Esophagus squamous epithelium (tissue), 5 donors: ENCODE results near the gene PIN4. TPM values are rescaled to one million over a fixed set of nuclear protein-coding genes. Genes with fewer than 3 reads are reported as not detected.

ENCODE experiments used
- DNase-seq: peaks from one replicate; lab custom pipeline; 2025; lab: John Stamatoyannopoulos, UW
- H3K27ac ChIP-seq, 4 donors: fragments of 200-600 bp; sonication (generic); one replicate each; pipeline ENCODE4 v1.5.1; 2016 to 2019; ENCODE audit warnings: mild to moderate bottlenecking in 1 of 4
- H3K27me3 ChIP-seq, 4 donors: fragments of 200-600 bp; sonication (generic); 1 replicate in 3 of 4; 2 replicates in 1 of 4; pipeline versions ENCODE4 v1.5.1 to v1.6.0; 2017 to 2021; ENCODE audit warnings: antibody characterized with exemption in 1 of 4
- H3K36me3 ChIP-seq, 3 donors: fragments of 200-600 bp; sonication (generic); one replicate each; pipeline ENCODE4 v1.5.1; 2016 to 2019
- H3K4me1 ChIP-seq, 3 donors: fragments of 200-600 bp; sonication (generic); one replicate each; pipeline ENCODE4 v1.5.1; 2017 to 2019
- H3K4me3 ChIP-seq, 4 donors: fragments of 200-600 bp; sonication (generic); 1 replicate in 3 of 4; 2 replicates in 1 of 4; pipeline ENCODE4 v1.5.1; 2016 to 2019; ENCODE audit warnings: mild to moderate bottlenecking in 2 of 4, moderate library complexity in 1 of 4
- H3K9me3 ChIP-seq, 3 donors: fragments of 200-600 bp; sonication (generic); one replicate each; pipeline ENCODE4 v1.5.1; 2016 to 2019
- POLR2A ChIP-seq, 4 donors: fragments of 450-650 bp; IDR thresholded peaks; one replicate each; pipeline ENCODE4 v1.6.1; 2017; ENCODE audit warnings: antibody characterized with exemption in 4 of 4, mild to moderate bottlenecking in 4 of 4, moderate library complexity in 3 of 4
- WGBS, 2 donors: methylation state at CpG; one replicate each; pipeline ENCODE4 v1.1.5; 2018; 5-methylcytosine and 5-hydroxymethylcytosine counted together
- intact Hi-C: fragments of 100-400 bp; cut with DNase I; formaldehyde crosslinking; loops from one replicate; pipeline ENCODE4 v1.15.0; 2022
- total RNA-seq, 4 donors: library from RNA; depleted of rRNA; stranded (reverse); fragments of >200 nt; gene quantifications; one replicate each; pipeline ENCODE4 v1.1.0, GENCODE V29; 2016
- TF ChIP-seq, protein P1 (sequence below), 6 experiments: fragments of 450-650 bp in 4 of 6; fragments of 200-600 bp in 2 of 6; sonication (generic) in 2 of 6; IDR thresholded peaks; one replicate each; pipeline ENCODE4 v1.5.1; 2016 to 2019; ENCODE audit warnings: antibody characterized with exemption in 6 of 6, mild to moderate bottlenecking in 4 of 6, moderate library complexity in 4 of 6
- donor health status: DM: yes; HTN: yes; CAD: no.

The PIN4 gene
- total RNA-seq, 4 donors from 2014 or later: 4.7 to 15.1 (median 9.2) TPM

DNA sequence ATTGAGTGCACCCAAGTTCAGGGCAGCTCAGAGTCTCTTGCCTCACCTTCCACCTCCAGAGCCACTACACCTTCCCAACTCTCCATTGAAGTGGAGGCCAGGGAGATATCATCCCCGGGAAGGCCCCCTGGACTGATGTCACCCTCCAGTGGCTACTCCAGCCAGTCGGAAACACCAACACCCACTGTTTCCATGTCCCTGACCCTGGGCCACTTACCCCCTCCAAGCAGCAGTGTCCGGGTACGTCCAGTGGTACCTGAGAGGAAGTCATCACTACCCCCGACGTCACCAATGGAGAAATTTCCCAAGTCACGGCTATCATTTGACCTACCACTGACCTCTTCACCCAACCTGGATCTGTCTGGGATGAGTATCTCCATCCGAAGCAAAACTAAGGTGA, 42.0 kb upstream of the PIN4 start:
- DNase-seq: no peak
- 85% methylated on average over 3 of the region's 8 CpGs; no CpG with 5 or more reads in 1 of the 2 donors for WGBS, 2 donors
- Histone ChIP-seq H3K36me3 (peaks cover 0 to 6% (median 0%) of the 10 kb centered on the region in 3 donors), H3K4me3 (no peak overlapping the region), H3K4me1 (no peaks in the 10 kb centered on the region), H3K27ac (no peak overlapping the region), H3K9me3 (no peaks in the 10 kb centered on the region), H3K27me3 (peaks cover 0 to 2% (median 0%) of the 10 kb centered on the region in 4 donors)
- TF ChIP-seq, protein P1, sequence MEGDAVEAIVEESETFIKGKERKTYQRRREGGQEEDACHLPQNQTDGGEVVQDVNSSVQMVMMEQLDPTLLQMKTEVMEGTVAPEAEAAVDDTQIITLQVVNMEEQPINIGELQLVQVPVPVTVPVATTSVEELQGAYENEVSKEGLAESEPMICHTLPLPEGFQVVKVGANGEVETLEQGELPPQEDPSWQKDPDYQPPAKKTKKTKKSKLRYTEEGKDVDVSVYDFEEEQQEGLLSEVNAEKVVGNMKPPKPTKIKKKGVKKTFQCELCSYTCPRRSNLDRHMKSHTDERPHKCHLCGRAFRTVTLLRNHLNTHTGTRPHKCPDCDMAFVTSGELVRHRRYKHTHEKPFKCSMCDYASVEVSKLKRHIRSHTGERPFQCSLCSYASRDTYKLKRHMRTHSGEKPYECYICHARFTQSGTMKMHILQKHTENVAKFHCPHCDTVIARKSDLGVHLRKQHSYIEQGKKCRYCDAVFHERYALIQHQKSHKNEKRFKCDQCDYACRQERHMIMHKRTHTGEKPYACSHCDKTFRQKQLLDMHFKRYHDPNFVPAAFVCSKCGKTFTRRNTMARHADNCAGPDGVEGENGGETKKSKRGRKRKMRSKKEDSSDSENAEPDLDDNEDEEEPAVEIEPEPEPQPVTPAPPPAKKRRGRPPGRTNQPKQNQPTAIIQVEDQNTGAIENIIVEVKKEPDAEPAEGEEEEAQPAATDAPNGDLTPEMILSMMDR (IDR thresholded peaks at IDR 0.05): no peak
- TF ChIP-seq POLR2A (IDR thresholded peaks at IDR 0.05): no peak
- intact Hi-C loops: no loop called here

DNA sequence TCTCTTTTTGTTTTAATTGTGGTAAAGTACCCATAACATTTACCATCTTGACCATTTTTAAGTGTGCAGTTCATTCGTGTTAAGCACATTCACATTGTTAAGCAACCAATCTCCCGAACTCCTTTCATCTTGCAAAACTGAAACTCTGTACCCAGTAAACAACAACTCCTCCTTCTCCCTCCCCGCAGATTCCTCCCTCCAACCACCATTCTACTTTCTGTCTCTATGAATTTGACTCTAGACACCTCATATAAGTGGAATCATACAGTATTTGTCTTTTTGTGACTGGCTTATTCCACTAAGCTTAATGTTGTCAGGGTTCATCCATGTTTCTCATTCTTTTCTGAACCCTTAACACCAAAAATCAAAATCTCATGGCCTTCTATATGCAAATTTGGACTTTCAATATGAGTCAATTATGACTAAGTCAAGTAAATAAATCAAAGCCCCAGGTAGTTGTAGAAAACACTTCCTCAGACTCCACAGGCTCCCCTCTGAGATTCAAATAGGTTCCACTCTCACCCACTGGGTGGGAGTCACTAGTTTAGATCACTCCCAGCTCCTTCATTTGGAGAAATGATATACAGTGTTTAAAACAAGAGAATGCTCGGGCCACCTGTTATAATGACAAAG, 40.1 kb upstream of the PIN4 start:
- 59 to 70% methylated on average over 4 of the region's 4 CpGs for WGBS, 2 donors
- Histone ChIP-seq H3K9me3 (no peaks in the 10 kb centered on the region), H3K4me1 (no peaks in the 10 kb centered on the region), H3K4me3 (no peak overlapping the region), H3K27ac (no peak overlapping the region), H3K27me3 (peaks cover 0 to 2% (median 0%) of the 10 kb centered on the region in 4 donors), H3K36me3 (peaks cover 0 to 6% (median 0%) of the 10 kb centered on the region in 3 donors)
- DNase-seq: no peak
- no peak for TF ChIP-seq POLR2A (IDR thresholded peaks at IDR 0.05)
- intact Hi-C loops: no loop called here

GRCh38 chrX:72142094-72142793, 39.3 kb upstream of the PIN4 start:
- Histone ChIP-seq H3K27me3 (peaks cover 0 to 2% (median 0%) of the 10 kb centered on the region in 4 donors), H3K36me3 (peaks cover 0 to 6% (median 0%) of the 10 kb centered on the region in 3 donors), H3K4me3 (no peak overlapping the region), H3K27ac (no peak overlapping the region), H3K9me3 (no peaks in the 10 kb centered on the region), H3K4me1 (no peaks in the 10 kb centered on the region)
- intact Hi-C loops: no loop called here
- DNase-seq: no peak
- TF ChIP-seq, protein P1 (IDR thresholded peaks at IDR 0.05): no peak
- 63 to 68% methylated on average over 8 of the region's 8 CpGs for WGBS, 2 donors

- Histone ChIP-seq H3K27ac (no peak overlapping the region), H3K27me3 (peaks cover 0 to 2% (median 0%) of the 10 kb centered on the region in 4 donors), H3K4me1 (no peaks in the 10 kb centered on the region), H3K9me3 (no peaks in the 10 kb centered on the region), H3K4me3 (no peak overlapping the region), H3K36me3 (peaks cover 0 to 6% (median 0%) of the 10 kb centered on the region in 3 donors)
- WGBS, 2 donors: 63 to 68% methylated on average over 3 to 10 of the region's 11 CpGs
- no peak for DNase-seq
- intact Hi-C loops: no loop called here
- TF ChIP-seq, protein P1 (IDR thresholded peaks at IDR 0.05): no peak
- TF ChIP-seq POLR2A (IDR thresholded peaks at IDR 0.05): no peak
These were observed 38.6 kb upstream of the PIN4 start for GRCh38 chrX:72142794-72143608.

DNA sequence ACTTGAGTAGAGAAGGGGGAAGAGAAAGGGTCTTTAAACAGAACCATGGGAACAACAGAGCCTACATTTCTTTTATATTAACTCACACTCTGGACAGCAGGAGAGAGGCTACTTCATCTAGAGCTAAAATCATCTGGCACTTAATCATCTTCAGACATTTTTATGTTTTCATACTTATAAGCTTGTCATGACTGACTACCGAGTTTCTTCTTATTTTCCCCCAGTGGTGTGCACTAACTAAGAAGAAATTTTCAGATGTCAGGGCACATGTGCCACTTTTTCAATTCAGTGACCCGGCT, 38.0 kb upstream of the PIN4 start:
- Histone ChIP-seq H3K27ac (no peak overlapping the region), H3K27me3 (peaks cover 0 to 2% (median 0%) of the 10 kb centered on the region in 4 donors), H3K4me1 (no peaks in the 10 kb centered on the region), H3K36me3 (peaks cover 0 to 6% (median 0%) of the 10 kb centered on the region in 3 donors), H3K9me3 (no peaks in the 10 kb centered on the region), H3K4me3 (no peak overlapping the region)
- no peak for DNase-seq
- no peak for TF ChIP-seq POLR2A (IDR thresholded peaks at IDR 0.05)
- TF ChIP-seq, protein P1 (IDR thresholded peaks at IDR 0.05): no peak
- intact Hi-C loops: no loop called here
- 40 to 58% methylated on average over 1 to 2 of the region's 2 CpGs for WGBS, 2 donors
